Myocyte (in vitro differentiated cells): ENCODE results near the gene TUBB4B. TPM values are rescaled to one million over a fixed set of nuclear protein-coding genes. Genes with fewer than 3 reads are reported as not detected.
A peak's percentile ranks its signal among the peaks of the same experiment; 100 is the strongest.
"Not testable (repeated sequence)": the region's sequence is repeated elsewhere in the genome, so short reads cannot be mapped to it uniquely, and the experiment has no call there.

Experiments
- DNase-seq: peaks from one replicate; pipeline ENCODE4 v3.0.0-alpha.2; 2012; ENCODE audit warnings: low read depth
- total RNA-seq: library from RNA; depleted of rRNA; stranded (reverse); fragments of >200 nt; gene quantifications from 2 replicates; pipeline ENCODE4 v1.2.3, GENCODE V29; 2014

The TUBB4B gene
- total RNA-seq, 1 donor from 2014 or later: 249 TPM

DNA sequence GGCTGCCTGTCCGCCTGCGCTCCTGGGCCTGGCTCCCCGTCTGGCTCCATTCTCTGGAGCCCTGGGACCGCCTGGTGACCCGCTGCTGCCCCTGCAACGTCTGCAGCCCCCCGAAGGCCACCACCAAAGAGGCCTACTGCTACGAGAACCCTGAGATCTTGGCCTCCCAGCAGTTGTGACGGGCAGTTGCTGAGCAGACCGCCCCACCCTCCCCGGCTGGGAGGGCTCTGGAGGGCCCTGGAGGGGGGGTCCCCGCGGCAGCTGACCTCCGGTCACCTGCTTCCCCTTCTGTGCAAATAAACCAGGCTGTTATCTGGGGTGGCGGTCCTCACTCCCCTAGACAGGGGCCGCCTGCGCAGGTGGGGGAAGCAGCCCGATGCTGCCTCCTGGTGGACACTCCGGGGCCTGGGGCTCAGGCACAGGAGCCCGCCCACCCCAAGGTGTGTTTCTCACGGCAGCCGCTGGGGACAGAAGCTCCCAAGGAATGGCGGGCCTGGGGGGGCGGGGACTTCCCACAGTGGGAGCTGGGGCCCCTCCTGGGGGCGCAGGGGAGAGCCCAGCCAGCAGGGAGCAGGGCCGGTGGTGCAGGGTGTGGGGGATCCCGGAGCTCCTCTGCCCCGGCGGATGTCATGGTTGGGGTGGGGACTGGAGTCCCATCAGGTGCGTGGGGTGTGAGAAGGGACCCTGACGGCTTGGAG, 4.7 kb upstream of the TUBB4B start:
- DNase-seq: peak; percentile 80

DNA sequence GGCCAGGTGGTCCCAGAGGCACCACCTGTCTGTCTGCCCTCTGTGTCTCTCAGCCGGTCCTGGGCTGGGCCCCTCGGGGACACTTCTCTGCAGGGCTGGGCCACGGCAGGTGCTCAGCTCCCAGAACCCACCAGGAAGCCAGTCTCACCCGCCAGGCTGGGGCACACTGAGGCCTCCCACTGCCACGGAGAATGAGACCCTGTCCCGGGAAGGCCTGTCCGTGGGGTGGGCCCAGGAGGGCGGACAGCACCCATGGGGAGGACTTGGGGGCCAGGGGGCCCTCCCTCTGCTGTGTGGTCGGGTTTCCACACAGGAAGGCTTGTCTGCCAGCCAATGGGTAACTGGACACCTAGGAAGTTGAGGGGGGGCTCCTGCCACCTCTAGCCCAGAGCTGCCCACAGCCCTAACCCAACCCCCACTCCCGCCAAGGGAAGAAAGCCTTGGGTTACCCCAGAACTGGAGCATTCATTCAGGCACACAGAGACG, 4.1 kb upstream of the TUBB4B start:
- peak; percentile 63 for DNase-seq

DNA sequence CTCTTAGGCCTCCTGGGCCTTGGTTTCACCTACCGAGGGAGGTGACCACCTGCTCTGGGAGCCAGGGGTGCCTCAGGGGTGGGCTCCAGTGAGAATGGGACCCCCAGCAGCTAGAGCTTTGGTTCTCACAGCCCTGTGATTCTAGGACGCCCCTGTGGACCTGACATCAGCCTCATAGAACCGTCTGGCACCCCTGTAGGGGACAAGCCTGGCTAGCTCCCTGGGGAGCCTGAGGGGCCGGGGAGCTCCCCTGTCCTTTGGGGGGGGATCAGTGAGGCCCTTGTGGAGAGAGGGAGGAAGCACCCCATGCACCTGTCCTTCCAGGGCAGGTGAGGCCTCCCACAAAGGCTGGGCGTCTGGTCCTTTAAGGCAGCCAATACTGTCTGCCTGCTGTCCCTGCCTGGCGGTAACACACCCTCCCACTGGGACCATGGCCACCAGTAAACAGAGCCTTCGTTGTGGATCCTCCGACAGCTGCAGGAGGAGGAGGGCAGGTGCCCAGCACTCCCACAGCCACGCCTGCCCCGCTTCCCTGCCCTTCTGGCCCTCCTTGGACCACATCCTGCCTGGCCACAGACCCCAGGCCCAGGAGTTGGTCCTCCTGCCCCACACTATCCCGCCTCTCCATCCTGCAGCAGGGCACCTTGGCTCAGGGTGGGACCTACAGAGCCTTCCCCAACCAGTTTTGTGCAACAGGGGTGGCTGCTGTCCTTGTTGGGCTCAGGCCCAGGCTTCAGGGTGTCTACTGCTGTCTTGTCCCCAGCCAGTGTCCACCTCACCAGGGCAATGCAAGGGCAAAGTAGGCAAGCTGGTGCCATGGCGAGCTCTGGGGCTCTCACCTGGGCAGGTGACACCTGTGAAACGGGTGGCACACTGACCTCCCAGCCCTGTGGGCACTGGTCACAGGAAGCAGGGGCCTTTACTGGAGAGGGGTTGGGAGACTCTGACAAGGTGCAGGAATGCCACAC, 3.0 kb upstream of the TUBB4B start:
- DNase-seq: peak; percentile 96

DNA sequence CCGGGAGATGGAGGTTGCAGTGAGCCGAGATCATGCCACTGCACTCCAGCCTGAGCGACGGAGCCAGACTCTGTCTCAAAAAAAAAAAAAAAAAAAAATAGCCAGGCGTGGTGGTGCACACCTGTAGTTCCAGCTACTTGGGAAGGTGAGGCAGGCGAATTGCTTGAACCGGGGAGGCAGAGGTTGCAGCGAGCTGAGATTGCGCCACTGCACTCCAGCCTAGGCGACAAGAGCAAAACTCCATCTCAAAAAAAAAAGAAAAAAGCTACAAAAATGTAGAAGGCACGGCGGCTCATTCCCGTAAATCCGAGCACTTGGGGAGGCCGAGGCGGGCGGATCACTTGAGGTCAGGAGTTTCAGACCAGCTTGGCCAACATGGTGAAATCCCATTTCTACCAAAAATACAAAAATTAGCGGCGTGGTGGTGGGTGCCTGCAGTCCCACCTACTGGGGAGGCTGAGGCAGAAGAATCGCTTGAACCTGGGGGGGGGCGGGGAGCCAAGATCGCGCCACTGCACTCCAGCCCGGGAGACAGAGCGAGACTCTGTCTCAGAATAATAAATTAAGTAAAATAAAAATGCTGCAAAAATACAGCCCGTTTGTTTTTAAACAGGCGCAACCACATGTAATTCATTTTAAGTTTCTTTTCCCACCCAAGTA, 1.4 kb upstream of the TUBB4B start:
- DNase-seq: not testable (repeated sequence)

DNA sequence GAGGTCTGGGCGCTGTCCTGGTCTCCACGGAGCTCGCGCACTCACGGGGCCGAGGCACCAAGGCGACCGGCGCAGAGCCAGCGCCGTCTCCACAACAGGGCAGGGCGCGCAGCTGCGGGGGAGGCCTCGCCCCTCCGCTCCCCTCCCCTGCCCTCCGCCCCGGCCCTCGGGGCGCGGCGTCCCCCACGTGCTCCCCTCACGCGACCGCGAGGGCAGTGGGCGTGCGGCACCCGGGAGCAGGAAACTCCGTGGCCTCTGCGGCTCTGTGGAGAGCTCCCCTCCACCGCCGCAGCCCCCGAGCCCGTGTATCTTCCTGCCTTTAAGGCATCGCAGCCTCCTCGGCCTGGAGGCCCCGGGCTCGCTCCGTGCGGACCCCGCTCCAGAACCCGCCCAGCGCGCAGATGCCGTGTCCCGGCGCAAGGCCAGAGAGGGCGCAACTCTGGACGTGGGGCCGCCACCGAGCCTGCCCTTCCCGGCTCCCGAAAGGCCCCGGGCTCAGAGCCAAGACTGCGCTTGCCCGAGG, 708 bp upstream of the TUBB4B start:
- peak; percentile 92 for DNase-seq

DNA sequence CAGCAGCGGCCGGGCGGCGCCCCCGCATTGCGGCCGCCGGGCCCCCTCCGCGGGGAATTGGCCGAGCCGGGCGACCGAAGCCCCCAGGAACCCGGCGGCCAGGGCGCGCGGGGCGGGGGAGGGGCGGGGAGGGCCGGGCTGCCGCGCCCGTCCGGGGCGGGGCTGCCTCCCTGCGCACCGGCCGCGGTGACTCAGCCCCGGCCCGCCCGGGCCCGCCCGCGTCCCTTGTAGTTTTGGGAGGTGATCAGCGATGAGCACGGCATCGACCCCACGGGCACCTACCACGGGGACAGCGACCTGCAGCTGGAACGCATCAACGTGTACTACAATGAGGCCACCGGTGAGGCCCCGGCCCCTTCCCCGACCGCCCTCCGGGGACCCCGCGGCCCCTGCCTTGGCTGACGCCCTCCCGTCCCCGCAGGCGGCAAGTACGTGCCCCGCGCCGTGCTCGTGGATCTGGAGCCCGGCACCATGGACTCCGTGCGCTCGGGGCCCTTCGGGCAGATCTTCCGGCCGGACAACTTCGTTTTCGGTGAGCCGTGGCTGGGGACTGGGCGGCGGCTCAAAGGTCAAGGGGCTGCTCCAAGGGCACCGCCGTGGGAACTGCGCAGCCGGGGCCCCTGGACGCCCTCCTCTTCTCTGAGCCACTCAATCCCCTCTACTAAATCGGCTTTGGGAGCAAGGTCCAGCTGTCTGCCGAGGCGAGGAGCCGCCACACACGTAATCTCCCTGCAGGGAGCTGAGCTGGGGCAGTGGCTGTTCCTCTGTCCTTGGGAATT, 592 bp downstream of the TUBB4B start:
- DNase-seq: peak; percentile 50

DNA sequence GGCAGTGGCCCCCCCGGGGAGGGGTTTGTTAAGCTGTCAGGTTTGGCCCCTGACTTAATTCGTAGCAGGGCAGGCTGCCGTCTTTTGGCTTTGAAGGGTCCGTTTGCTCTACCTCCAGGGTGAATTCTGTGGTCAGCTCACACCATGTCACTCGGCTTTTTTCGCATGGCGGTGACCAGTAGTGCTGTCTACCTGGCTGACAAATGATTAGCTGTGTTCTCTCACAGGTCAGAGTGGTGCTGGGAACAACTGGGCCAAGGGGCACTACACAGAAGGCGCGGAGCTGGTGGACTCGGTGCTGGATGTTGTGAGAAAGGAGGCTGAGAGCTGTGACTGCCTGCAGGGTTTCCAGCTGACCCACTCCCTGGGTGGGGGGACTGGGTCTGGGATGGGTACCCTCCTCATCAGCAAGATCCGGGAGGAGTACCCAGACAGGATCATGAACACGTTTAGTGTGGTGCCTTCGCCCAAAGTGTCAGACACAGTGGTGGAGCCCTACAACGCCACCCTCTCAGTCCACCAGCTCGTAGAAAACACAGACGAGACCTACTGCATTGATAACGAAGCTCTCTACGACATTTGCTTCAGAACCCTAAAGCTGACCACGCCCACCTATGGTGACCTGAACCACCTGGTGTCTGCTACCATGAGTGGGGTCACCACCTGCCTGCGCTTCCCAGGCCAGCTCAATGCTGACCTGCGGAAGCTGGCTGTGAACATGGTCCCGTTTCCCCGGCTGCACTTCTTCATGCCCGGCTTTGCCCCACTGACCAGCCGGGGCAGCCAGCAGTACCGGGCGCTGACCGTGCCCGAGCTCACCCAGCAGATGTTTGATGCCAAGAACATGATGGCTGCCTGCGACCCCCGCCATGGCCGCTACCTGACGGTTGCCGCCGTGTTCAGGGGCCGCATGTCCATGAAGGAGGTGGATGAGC, 1.4 kb downstream of the TUBB4B start:
- no peak for DNase-seq

DNA sequence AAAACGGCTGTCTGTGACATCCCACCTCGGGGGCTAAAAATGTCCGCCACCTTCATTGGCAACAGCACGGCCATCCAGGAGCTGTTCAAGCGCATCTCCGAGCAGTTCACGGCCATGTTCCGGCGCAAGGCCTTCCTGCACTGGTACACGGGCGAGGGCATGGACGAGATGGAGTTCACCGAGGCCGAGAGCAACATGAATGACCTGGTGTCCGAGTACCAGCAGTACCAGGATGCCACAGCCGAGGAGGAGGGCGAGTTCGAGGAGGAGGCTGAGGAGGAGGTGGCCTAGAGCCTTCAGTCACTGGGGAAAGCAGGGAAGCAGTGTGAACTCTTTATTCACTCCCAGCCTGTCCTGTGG, 2.2 kb downstream of the TUBB4B start:
- DNase-seq: not testable (repeated sequence)

DNA sequence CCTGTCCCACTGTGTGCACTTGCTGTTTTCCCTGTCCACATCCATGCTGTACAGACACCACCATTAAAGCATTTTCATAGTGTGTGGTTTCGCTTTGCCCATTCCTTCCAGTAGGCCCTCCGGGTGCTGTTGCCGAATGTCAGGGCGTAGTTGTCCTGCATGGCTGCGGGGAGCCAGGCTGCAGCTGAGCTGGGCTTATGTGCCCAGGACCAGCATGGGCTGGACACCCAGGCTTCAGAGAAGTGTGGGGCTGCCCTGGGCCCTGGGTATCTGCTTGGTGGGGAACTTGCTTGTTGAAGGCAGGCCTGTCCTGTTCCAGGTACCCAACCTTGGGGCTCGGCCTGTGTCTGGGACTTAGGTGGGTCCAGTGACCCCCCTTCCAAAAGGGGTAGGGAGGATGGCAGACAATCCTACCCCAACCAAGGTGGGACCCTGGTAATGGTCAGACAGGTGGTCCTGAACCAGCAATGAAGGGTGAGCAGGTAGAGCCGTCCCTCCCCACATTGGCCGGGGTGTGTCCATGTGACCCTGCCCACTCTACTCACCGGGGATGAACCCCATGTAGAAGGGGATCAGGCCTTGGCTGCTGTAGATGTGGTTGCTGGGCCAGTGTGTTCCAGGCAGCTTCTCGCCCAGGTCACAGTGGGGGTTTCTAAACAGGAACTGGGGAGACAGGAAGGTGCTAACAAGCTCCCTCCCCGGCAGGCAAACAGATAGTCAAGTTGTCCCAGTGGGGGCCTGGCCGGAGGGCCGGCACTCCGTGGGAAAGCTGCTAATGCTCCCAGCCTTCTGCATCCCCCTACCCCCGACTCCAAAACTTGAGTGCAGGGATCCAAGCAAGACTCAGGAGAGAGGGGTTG, 2.8 kb downstream of the TUBB4B start:
- DNase-seq: no peak

DNA sequence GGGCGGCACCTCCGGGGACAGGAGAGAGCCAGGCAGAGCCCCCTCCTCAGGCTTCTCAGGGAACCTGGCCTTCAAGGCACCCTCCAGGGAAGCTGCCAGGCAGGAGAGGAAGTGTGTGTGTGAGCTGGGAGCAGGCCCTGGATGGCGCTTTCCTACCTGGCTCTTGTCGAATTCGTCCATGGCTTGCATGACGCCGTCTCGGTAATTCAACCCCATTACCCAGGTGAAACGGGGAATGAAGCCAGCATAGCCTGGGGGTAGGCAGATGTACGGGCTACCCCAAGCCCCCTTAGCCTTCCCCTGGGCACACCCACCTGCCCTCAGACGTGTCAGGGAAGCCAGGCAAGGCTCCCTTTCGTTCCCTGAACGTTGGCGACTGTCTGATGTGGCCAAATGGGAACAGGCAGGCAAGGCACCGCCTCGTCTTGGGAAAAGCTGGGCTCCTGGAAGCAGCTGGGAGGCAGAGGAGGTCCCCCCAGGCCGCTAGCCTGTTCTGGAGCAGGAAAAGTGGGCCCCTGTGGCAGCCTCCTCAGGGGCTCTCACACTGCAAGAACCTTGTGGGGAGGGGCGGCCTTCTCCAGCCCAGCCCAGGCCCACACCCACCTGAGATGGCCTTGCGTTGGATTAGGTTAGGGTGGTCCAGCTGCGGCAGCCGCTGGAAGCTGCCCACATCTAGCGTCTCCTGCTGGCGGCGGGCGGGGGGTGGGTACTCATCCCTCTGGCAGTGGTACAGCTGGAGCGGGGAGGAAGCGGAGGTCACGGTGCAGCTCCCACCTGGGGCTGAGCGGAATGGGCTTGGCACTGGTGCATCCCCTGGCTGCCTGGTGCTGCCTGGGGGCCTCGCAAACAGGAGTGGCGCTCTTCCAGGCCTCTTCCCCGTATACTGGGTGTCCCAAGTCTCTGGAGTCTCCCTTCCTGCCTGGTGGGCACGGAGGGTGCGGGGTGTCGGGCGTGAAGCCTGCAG, 3.7 kb downstream of the TUBB4B start:
- DNase-seq: no peak

DNA sequence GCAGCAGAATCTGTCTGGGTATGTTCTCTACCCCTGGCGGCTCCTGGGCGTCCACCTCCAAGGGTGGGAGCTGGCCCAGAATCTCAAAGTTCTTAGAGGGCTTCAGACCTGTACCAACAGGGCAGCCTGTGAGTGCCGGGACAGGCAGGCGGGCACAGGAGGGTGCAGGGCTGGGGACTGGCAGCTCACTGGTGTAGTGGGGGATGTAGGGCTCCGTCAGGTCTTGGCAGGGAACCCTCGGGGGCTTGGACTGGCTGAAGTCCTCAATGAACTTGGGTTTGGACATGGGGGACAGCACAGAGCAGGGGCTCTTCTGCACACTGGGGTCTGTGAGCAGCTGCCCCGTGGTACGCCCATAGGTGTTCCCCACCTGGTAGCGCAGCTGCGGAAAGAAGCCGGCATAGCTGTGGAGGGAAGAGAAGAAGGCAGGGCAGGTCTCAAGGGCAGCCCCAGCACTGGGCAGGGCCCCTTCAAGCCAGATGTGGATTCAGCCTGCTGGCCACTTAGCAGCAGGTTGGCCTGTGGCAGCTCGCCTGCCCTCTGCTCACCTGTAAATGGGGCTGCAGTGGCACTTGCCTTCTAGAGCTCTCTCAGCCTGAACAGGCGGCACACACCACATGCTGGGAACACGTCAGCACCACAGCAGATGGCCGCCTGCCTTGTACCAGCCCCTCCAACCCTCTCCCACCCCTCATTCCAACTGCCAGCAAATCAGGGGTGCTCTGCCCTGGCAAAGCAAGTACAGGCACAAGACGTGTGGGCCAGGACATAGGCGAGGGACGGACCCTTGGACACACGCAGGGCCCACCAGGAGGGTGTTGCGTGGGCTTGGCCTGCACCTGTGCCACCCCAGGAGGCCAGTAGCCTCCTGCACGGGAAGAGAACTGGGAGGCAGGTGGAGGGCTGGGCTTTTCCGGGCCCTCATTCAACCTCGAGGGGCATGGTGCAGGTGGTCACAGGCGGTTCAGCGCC, 4.6 kb downstream of the TUBB4B start:
- no peak for DNase-seq

DNA sequence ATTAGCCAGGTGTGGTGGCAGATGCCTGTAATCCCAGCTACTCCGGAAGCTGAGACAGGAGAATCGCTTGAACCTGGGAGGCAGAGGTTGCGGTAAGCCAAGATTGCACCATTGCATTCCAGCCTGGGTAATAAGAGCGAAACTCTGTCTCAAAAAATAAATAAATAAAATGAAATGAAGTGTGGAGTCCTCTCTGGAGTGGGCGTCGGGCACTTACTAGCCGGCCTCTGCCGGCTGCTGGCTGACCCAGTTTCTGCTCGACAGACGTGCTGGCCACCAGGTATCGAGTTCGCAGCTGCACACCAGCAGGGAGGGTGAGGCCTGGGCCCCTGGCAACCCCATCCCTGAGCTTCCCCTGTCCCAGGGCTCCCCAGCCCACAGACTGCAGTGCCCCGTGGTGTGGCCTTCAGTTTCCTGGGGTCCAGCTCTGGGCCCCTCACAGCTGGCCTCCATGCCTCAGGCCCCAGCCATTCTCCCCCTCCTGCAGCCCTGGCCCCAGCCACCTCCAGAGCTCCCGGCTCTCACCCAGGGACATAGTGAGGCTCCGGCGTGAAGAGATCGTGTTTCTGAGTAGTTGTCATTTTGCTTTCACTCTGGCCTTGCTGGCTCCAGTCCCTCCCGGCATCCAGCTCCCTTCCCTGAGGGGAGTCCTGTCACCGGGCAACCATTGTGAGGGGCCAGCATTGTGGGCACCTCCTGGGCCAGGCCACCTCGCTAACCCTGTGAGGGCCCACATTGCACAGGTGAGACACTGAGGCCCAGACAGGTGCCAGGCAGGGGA, 6.2 kb downstream of the TUBB4B start:
- DNase-seq: no peak

DNA sequence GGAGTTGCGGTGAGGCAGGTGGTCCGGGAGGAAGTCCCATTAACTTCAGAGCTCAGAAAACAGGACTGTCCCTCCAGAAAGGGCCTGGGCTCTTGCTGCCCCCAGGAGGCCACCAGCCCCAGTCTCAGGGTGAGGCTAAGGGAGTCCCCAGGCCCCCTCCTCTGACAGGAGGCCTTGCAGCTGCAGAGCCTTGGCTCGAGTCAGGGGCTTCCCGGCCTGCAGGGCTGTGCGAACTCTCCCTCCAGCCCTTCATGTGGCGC, 6.8 kb downstream of the TUBB4B start:
- no peak for DNase-seq

DNA sequence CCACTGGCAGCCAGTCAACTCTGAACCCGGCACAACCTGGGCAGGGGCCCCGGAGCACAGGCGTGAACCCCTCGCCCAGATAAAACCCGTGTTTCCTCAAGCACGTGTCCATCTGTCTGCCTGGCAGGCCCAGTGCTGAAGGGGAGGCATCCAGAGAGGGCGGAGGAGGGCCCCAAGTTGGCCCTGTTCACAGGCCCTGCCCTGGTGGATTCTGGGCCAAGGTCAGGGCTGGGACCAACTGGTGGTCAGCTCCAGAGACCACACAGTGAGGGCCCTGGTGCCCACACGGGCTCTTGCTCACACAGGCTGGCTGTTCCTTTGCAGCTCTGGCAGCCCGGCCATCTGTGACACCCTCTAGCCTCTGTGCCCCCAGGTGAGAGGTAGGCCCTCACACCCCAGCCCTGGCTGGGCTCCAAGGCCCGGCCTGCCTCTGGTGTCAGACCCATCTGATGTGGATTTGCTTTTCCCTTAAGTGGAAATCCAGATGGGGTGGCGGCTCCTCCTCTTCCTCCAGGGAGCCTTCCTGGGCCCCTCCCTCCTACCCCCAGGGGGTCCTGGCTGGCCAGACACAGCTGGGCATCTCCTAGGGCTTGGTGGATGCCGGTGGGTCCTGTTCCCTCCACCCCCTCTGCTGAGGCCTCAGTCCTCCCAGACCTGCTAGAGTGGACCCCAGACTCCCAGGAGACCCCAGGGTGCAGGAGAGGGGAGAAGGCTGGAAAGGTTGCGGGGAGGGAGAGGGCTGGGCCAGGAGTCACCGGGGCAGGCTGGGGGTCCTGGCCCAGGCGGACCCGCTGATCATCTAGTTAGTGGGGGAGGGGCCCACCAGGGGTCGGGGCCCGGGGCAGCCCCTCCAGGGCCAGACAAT, 9.5 kb downstream of the TUBB4B start:
- no peak for DNase-seq

DNA sequence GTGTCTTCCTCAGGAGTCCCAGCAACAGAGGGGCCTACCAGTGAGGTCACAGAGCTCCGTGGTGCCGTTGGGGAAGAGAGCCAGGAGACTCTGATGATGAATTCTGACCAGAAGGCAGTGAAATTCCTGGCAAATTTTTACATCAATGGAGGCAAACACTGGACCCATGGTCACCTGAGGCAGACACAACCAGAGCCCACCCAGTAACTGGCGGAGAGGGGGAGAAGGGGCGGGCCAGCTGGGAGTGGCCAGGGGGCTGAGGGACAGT, 10.0 kb downstream of the TUBB4B start, which contains the start of gene STPG3:
STPG3 (plus strand) TSS at position 93 of the 268 bp plus-strand sequence; CDS start at position 94, 1 bp downstream.
- no peak for DNase-seq
